DLD1 (cell line): ENCODE results near the gene MACF1.
"Not testable (repeated sequence)": the region's sequence is repeated elsewhere in the genome, so short reads cannot be mapped to it uniquely, and the experiment has no call there.

ENCODE experiments used
- in situ Hi-C: cut with HindIII; loops from 2 replicates; pipeline ENCODE4 v1.10.0; 2017; ENCODE audit warnings: low sequenced_read_pairs

Gene MACF1

DNA sequence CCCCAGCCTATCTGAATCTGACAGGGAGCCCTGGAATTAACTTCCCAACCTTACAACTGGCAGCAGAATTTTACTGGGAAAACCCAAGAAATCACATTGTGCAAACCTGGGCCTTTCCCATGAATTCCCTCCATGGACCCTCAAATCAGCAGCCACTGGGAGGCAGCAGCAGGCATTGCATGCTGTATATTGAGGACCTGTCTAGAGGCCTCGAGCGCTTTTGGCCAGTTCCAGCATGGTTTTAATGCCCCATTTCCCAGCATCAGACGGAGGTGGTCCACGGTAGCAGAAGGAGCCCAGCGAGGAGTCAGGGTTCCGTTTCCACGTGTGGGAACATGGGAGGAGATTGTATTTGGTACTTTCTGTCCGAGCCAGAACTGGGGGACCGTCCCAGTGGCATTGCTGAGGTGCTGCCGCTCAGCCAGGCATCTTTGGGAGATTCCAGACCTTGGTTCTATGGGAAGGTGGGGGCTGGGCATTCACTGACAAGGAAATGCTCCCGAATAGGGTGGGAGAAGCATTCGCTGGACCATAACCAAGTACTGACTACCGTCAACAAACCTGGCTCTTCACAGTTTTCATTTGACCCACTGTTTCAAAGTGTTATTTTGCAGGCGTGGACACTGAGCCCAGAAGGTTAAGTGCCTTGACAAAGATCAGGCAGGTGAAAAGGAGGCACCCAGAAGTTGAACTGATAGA is 302.9 kb downstream of the MACF1 start:
- in situ Hi-C loops = no loop called here

DNA sequence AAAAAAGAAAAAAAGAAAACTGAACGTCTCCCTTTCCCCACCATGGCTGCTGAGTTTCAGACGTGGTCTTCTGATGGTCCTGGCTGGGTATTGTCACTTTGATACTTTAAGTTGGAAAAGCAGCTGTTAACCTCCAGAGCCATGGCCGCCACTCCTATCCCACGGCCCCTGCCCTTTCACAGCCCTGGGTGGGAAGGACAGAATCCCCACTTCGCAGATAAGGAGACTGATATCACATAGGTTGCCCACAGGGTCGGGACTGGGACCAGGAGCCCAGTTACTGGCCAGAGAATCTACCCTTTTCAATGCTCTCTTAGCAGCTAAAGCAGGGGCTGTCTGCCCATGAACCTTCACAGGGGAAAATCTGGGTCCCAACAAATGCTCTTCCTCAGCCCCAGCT is 303.8 kb downstream of the MACF1 start:
- in situ Hi-C loops = no loop called here

DNA sequence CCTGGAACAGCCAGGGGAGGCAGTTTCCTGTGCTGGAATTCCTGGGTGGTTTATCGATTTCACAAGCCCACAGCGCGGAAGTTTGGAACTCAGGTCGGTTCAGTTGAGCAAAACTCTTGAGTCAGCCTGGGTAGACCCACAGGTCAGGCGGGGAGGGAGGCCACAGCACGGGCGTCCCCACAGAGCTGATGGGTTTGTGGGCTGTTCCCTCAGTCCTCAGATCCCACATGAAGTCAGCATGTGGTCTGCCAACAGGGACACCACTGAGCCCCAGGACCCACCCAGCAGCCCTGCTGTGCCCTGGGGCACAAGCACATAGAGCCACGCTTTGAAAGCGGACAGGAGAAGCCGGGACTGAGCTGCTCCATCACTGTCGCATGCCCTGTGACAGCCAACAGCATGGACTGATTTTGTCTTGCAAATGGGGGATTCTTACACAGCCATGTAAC is 304.4 kb downstream of the MACF1 start:
- in situ Hi-C loops = no loop called here

- in situ Hi-C loops = no loop called here
These were observed 305.0 kb downstream of the MACF1 start for GRCh38 chr1:39509360-39510009.

DNA sequence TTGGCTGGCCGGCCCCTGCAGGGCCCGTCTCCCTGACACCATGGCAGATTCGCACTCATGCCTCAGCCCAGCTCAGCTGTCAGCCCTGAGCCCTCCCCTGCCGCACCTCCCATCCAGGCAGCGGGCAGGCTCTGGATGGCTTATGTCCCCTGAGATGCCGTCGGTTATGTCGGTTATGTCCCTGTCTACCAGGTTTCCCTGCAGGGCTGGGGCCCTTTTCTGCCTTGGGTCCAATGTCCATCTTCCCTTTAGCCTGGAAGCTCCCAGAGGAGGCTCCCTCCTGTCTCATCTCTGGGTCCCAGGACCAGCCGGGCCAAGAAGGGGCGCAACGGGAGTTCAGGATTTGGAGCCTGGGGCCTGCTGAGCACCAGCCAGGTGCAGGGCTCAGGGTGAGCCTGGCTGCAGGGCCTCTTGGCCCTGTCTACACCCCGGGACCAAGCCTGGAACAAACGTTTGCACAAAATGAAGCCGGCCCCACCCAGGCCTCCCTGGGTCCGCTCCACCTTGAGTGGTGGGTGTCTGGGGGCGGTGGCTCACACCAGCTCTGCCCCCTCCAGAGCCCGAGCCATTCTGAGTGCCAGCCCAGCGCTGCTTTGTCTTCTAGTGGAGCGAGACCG is 306.2 kb downstream of the MACF1 start:
- in situ Hi-C loops = not testable (repeated sequence)

GRCh38 chr1:39511477-39511876 is 307.0 kb downstream of the MACF1 start:
- in situ Hi-C loops = not testable (repeated sequence)

GRCh38 chr1:39512234-39512847 is 307.8 kb downstream of the MACF1 start:
- in situ Hi-C loops = not testable (repeated sequence)

DNA sequence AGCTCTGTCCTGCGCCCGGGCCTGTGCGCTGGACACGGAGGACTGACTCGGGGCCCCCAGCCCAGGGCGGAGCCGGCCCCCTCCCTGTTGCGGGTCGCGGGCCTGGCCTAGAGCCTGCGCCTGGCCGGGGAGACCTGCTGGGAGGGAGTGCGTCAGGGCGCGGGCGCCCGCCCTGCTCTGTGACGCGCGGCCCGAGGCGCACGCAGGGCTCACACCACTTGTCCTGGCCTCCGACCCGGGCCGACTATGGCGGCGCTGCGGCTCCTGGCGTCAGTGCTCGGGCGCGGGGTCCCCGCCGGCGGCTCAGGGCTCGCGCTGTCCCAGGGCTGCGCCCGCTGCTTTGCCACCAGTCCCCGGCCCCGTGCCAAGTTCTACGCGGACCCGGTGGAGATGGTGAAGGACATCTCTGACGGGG is 310.2 kb downstream of the MACF1 start:
- in situ Hi-C loops = not testable (repeated sequence)

- in situ Hi-C loops = not testable (repeated sequence)
These were observed 310.9 kb downstream of the MACF1 start for GRCh38 chr1:39515131-39516086.

DNA sequence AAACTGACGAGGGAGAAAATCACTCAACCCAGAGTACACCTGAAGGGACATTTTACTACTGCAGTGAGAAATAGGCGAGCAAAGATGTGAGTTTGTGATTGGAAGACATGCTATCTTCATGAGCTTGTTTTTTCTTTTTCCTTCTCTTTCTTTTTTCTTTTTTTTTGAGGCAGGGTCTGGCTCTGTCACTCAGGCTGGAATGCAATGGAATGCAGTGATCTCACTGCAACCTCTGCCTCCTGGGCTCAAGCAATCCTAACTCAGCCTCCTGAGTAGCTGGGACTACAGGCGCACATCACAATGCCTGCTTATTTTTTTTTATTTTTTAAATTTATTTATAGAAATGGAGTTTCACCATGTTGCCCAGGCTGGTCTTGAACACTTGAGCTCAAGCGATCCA is 312.3 kb downstream of the MACF1 start:
- in situ Hi-C loops = not testable (repeated sequence)

GRCh38 chr1:39517936-39518335 is 313.4 kb downstream of the MACF1 start:
- in situ Hi-C loops = not testable (repeated sequence)

DNA sequence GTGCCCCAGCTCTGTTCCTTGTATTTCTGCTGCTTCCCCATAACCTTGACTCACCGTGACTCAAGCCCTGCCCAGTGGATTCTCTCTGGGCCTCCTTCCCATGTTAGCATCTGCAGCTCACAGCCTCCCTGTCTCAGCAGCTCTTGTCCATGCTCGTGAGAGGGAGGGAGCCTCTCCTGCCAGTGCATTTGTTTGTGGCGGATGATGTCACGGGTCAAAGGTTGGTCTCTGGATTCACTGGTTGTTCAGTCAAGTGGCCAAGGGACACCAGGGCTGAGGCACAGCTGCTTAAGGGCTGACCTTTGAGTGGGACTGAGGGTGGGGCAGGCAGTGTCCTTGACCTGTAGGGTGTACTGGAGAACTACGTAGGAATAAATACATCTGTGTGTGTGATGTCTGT is 314.9 kb downstream of the MACF1 start:
- in situ Hi-C loops = not testable (repeated sequence)

GRCh38 chr1:39522221-39522620 is 317.7 kb downstream of the MACF1 start:
- in situ Hi-C loops = not testable (repeated sequence)

GRCh38 chr1:39522661-39523567 is 318.4 kb downstream of the MACF1 start:
- in situ Hi-C loops = no loop called here

- in situ Hi-C loops = no loop called here
These were observed 319.7 kb downstream of the MACF1 start for GRCh38 chr1:39524171-39524570.

DNA sequence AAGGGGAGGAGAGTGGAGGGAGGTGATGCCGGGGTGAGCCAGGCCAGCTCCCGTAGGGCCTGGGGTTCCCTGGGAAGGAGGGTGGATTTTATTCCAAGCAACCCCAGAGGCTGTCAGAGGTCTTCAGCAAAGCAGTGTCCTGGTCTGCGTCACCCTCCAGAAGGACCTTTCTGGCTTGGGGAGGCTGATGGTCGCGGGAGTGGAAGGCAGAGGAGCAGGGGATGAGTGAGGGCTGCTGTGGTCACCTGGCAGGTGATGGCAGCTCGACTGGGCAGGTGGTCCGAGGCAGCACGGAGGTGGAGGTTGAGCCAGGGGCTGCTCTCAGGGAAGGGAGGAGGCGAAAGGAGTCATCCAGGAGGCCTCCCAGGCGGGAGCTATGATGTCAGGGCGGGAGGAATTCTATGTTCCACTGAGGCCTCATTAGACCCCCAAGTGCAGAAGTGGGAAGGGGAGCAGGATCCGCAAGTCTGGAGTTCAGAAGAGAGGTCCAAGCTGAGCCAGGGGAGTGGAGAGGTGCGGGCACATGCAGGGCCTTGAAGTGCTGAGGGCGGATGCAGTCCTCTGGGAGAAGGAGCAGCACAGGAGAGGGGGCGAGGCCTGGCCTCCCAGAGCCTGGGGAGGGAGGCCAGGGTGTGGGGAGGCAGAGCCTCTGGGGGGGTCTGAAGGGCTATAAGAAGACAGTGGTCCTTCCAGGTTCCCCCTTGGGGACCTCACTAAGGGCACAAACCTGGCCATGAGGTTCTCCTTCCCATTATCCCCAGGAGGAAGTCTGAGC is 320.3 kb downstream of the MACF1 start:
- in situ Hi-C loops = no loop called here

DNA sequence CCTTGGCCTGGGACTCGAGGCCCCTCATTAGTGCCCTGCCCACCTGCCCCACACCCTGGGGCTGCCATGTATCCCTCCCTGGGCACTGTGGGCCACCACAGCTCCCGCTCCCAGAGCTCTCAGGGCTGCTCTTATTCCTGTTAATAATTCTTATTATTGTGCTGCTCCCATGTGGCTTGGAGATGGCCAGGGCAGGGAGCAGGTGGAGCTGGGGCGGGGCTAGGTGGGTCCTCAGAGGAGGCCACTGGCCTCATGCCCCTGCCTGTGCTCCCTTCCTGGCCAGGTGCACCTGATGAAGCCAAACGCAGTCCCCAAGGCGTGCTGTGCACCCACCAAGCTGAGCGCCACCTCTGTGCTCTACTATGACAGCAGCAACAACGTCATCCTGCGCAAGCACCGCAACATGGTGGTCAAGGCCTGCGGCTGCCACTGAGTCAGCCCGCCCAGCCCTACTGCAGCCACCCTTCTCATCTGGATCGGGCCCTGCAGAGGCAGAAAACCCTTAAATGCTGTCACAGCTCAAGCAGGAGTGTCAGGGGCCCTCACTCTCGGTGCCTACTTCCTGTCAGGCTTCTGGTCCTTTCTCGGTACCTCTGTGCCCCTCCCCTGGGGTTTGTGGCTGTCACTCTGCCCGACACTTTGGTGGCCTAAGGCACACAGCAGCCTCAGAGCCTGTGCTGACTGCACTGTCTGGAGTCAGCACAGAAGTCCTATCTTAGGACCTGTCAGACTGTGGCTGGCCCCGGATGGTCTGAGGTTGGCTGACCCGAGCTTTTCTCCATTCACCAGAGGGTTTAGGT is 321.1 kb downstream of the MACF1 start:
- in situ Hi-C loops = no loop called here
